ENCODE data around the gene LCE2B. TPM values are rescaled to one million over a fixed set of nuclear protein-coding genes. Genes with fewer than 3 reads are reported as not detected.
"Not testable (repeated sequence)": the region's sequence is repeated elsewhere in the genome, so short reads cannot be mapped to it uniquely, and the experiment has no call there.

The LCE2B gene
- total RNA-seq, 4 donors from 2014 or later = not detected

- DNase-seq = no peak
- no peaks in the 10 kb centered on the region for H3K27me3 ChIP-seq
- intact Hi-C loops (cut with DNase I; ENCODE audit: low total_unique reads) = no loop called here
- H3K9me3 ChIP-seq = no peaks in the 10 kb centered on the region
- H3K27ac ChIP-seq = no peak within 1 kb of the TSS
- TF ChIP-seq POLR2A (IDR thresholded peaks at IDR 0.05) (no peak), POLR2AphosphoS5 (IDR thresholded peaks at IDR 0.05) (no peak), EP300 (IDR thresholded peaks at IDR 0.05; ENCODE audit: low read depth) (no peak)
- TF ChIP-seq, protein P1, sequence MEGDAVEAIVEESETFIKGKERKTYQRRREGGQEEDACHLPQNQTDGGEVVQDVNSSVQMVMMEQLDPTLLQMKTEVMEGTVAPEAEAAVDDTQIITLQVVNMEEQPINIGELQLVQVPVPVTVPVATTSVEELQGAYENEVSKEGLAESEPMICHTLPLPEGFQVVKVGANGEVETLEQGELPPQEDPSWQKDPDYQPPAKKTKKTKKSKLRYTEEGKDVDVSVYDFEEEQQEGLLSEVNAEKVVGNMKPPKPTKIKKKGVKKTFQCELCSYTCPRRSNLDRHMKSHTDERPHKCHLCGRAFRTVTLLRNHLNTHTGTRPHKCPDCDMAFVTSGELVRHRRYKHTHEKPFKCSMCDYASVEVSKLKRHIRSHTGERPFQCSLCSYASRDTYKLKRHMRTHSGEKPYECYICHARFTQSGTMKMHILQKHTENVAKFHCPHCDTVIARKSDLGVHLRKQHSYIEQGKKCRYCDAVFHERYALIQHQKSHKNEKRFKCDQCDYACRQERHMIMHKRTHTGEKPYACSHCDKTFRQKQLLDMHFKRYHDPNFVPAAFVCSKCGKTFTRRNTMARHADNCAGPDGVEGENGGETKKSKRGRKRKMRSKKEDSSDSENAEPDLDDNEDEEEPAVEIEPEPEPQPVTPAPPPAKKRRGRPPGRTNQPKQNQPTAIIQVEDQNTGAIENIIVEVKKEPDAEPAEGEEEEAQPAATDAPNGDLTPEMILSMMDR (IDR thresholded peaks at IDR 0.05) = no peak
- no peaks in the 10 kb centered on the region for H3K4me1 ChIP-seq
- 50 to 55% methylated on average over 1 to 3 of the region's 3 CpGs for WGBS, 2 donors (ENCODE audit: low coverage in 1 of 2)
- H3K36me3 ChIP-seq = no peaks in the 10 kb centered on the region
- in situ Hi-C loops (cut with MboI; ENCODE audit: low pct_ligation_motif_present in 1 of 4, low pct_unique_long_range_greater_than_20kb in 1 of 4, low sequenced_read_pairs in 3 of 4) = no loop called here
- no peak within 1 kb of the TSS for H3K4me3 ChIP-seq
Observed at GRCh38 chr1:152663098-152663497, 22.8 kb upstream of the LCE2B start, which contains the start of gene LCE2D. Gene LCE2D, plus strand, starts transcription at chr1:152663380. Its CDS starts 726 bp downstream, at chr1:152664106.

DNA sequence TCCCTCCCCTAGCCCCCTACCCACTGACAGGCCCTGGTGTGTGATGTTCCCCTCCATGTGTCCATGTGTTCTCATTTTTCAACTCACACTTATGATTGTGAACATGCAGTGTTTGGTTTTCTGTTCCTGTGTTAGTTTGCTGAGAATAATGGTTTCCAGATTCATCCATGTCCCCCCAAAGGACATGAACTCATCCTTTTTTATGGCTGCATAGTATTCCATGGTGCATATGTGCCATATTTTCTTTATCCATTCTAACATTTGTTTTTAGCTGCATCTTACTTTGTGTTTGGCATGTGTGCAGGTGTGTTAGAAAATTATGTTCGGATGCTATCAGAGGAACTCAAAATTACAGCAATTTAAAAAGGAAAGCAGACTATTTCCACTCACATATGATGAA is 19.8 kb upstream of the LCE2B start:
- in situ Hi-C loops (cut with MboI; ENCODE audit: low pct_ligation_motif_present in 1 of 4, low pct_unique_long_range_greater_than_20kb in 1 of 4, low sequenced_read_pairs in 3 of 4) = not testable (repeated sequence)
- WGBS, 2 donors (ENCODE audit: low coverage in 1 of 2) = 83 to 89% methylated on average over 1 of the region's 1 CpG

DNA sequence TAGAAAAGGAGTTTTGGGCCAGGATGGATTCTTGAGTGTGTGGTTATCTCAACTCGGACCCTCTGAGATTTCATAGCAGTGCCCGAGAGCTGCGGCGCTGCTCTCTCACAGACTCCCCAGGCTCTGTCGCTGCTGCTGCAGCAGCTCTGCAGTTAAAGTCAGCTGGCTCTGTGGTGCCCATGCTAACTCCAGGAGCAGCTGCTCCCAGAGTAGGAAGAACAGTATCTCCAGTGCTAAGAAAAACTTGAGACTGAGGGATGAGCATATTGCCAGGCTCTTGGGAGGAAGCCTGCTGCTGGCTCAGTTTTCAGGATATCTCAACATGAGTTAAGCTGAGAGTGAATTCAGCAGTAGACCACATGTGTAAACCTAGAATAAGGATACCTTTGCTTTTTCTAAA is 18.3 kb upstream of the LCE2B start:
- TF ChIP-seq POLR2A (IDR thresholded peaks at IDR 0.05) (no peak), EP300 (IDR thresholded peaks at IDR 0.05; ENCODE audit: low read depth) (no peak), POLR2AphosphoS5 (IDR thresholded peaks at IDR 0.05) (no peak)
- TF ChIP-seq, protein P1 (IDR thresholded peaks at IDR 0.05) = no peak
- no peaks in the 10 kb centered on the region for H3K9me3 ChIP-seq
- 89% methylated on average over 5 of the region's 5 CpGs; no CpG with 5 or more reads in 1 of the 2 donors for WGBS, 2 donors (ENCODE audit: low coverage in 1 of 2)
- H3K4me1 ChIP-seq = no peaks in the 10 kb centered on the region
- no peaks in the 10 kb centered on the region for H3K27me3 ChIP-seq
- no peak for DNase-seq
- in situ Hi-C loops (cut with MboI; ENCODE audit: low pct_ligation_motif_present in 1 of 4, low pct_unique_long_range_greater_than_20kb in 1 of 4, low sequenced_read_pairs in 3 of 4) = no loop called here
- intact Hi-C loops (cut with DNase I; ENCODE audit: low total_unique reads) = no loop called here
- H3K36me3 ChIP-seq = no peaks in the 10 kb centered on the region
- H3K27ac ChIP-seq = no peak overlapping the region
- H3K4me3 ChIP-seq = no peak overlapping the region

More for the DNA sequence above, 19.8 kb upstream of the LCE2B start:
- DNase-seq; H3K4me3 ChIP-seq; H3K27me3 ChIP-seq; H3K36me3 ChIP-seq; H3K27ac ChIP-seq; intact Hi-C loops (cut with DNase I; ENCODE audit: low total_unique reads); H3K9me3 ChIP-seq; H3K4me1 ChIP-seq: not testable (repeated sequence)

- intact Hi-C loops (cut with DNase I; ENCODE audit: low total_unique reads) (no loop called here), in situ Hi-C loops (cut with MboI; ENCODE audit: low pct_ligation_motif_present in 1 of 4, low pct_unique_long_range_greater_than_20kb in 1 of 4, low sequenced_read_pairs in 3 of 4) (no loop called here)
- TF ChIP-seq EP300 (IDR thresholded peaks at IDR 0.05; ENCODE audit: low read depth) = no peak
- TF ChIP-seq POLR2A (IDR thresholded peaks at IDR 0.05) = no peak
- no peak for TF ChIP-seq POLR2AphosphoS5 (IDR thresholded peaks at IDR 0.05)
- TF ChIP-seq, protein P1 (IDR thresholded peaks at IDR 0.05) = no peak
- no peaks in the 10 kb centered on the region for H3K4me1 ChIP-seq
- no peaks in the 10 kb centered on the region for H3K36me3 ChIP-seq
- H3K4me3 ChIP-seq = no peak overlapping the region
- WGBS, 2 donors (ENCODE audit: low coverage in 1 of 2) = 17 to 41% methylated on average over 2 of the region's 2 CpGs
- no peak overlapping the region for H3K27ac ChIP-seq
- H3K9me3 ChIP-seq = no peaks in the 10 kb centered on the region
- no peak for DNase-seq
- H3K27me3 ChIP-seq = no peaks in the 10 kb centered on the region
Observed at GRCh38 chr1:152673016-152673415, 12.9 kb upstream of the LCE2B start.

DNA sequence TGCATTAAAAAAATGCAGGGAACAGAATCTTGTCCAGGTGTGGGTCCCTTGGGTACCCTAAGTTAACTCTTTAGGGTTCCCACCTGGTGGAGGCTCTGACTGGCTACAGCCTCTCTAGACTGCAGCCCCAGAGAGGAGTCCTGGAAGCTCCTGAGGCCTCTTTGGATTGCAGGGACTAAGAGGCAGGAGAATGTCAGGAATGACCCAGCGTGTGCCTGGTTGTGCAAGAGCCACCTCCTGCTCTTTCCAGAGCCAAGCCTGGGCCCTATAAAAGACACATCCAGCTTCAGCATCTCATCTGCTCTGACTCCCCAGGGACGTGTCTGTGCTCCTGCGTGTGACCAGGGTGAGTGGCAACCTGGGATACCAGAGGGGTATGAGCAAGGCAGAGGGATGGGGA is 10.9 kb upstream of the LCE2B start, which contains the start of gene LCE2C:
Gene LCE2C, plus strand, starts transcription at position 297 of the 400 bp plus-strand sequence. CDS start 737 bp downstream, outside the sequence.
- H3K27me3 ChIP-seq; in situ Hi-C loops (cut with MboI; ENCODE audit: low pct_ligation_motif_present in 1 of 4, low pct_unique_long_range_greater_than_20kb in 1 of 4, low sequenced_read_pairs in 3 of 4); H3K4me3 ChIP-seq; DNase-seq; H3K4me1 ChIP-seq; H3K9me3 ChIP-seq; H3K36me3 ChIP-seq; intact Hi-C loops (cut with DNase I; ENCODE audit: low total_unique reads); H3K27ac ChIP-seq: not testable (repeated sequence)
- WGBS, 2 donors (ENCODE audit: low coverage in 1 of 2) = 73% methylated on average over 3 of the region's 3 CpGs; no CpG with 5 or more reads in 1 of the 2 donors

Measured in transverse colon (tissue), 4 donors.